Body of pancreas (tissue), 4 donors: ENCODE results near the gene METAP1D. TPM values are rescaled to one million over a fixed set of nuclear protein-coding genes. Genes with fewer than 3 reads are reported as not detected.

Experiments used
- ATAC-seq: fragments of 150-250 bp; one replicate; pipeline ENCODE4 v1.9.1; 2016
- DNase-seq, 4 donors: peaks; one replicate each; pipeline ENCODE4 v3.0.0-alpha.2; 2019
- H3K27ac ChIP-seq, 4 donors: fragments of 200-600 bp; sonication (generic); 1 replicate in 3 of 4; 2 replicates in 1 of 4; pipeline versions ENCODE4 v1.5.1 to v1.6.1; 2016 to 2019; ENCODE audit warnings: mild to moderate bottlenecking in 1 of 4, mixed read lengths in 1 of 4, moderate library complexity in 1 of 4
- H3K27me3 ChIP-seq, 2 donors: fragments of 200-600 bp; sonication (generic); one replicate each; pipeline ENCODE4 v1.6.0; 2016; ENCODE audit warnings: mild to moderate bottlenecking in 1 of 2
- H3K36me3 ChIP-seq, 2 donors: fragments of 200-600 bp; sonication (generic); replicated peaks in 1 of 2; 2 replicates each; pipeline ENCODE4 v1.5.1; 2016; ENCODE audit warnings: low read depth in 2 of 2; ENCODE audit not compliant: insufficient read depth in 1 of 2
- H3K4me1 ChIP-seq: fragments of 200-600 bp; sonication (generic); one replicate; pipeline ENCODE4 v1.6.0; 2016
- H3K4me3 ChIP-seq, 2 donors: fragments of 200-600 bp; sonication (generic); 1 replicate in 1 of 2; 2 replicates in 1 of 2; pipeline ENCODE4 v1.5.1; 2016 to 2019
- H3K9me3 ChIP-seq, 3 donors: fragments of 200-600 bp; sonication (generic); 1 replicate in 2 of 3; 2 replicates in 1 of 3; pipeline ENCODE4 v1.5.1; 2016
- CTCF ChIP-seq, 7 experiments: fragments of 450-650 bp in 4 of 7; fragments of 200-600 bp in 3 of 7; sonication (generic) in 3 of 7; IDR thresholded peaks; one replicate each; pipeline ENCODE4 v1.5.1; 2016 to 2019; ENCODE audit warnings: antibody characterized with exemption in 7 of 7
- POLR2A ChIP-seq, 3 donors: fragments of 450-650 bp; IDR thresholded peaks; one replicate each; pipeline ENCODE4 v1.6.1; 2016; ENCODE audit warnings: antibody characterized with exemption in 3 of 3, mild to moderate bottlenecking in 2 of 3
- WGBS, 2 donors: methylation state at CpG; one replicate each; pipeline ENCODE4 v1.1.5; 2017; 5-methylcytosine and 5-hydroxymethylcytosine counted together
- intact Hi-C: fragments of 100-400 bp; cut with DNase I; formaldehyde crosslinking; loops from one replicate; pipeline ENCODE4 v1.15.1; 2023
- total RNA-seq, 2 donors: library from RNA; depleted of rRNA; stranded (reverse); fragments of >200 nt; gene quantifications; one replicate each; pipeline ENCODE4 v1.1.0, GENCODE V29; 2016

Gene METAP1D
- 10 to 100 TPM in 1 of 2 donors, 1 to 10 TPM in 1; 9.9 to 40.9 TPM for total RNA-seq

DNA sequence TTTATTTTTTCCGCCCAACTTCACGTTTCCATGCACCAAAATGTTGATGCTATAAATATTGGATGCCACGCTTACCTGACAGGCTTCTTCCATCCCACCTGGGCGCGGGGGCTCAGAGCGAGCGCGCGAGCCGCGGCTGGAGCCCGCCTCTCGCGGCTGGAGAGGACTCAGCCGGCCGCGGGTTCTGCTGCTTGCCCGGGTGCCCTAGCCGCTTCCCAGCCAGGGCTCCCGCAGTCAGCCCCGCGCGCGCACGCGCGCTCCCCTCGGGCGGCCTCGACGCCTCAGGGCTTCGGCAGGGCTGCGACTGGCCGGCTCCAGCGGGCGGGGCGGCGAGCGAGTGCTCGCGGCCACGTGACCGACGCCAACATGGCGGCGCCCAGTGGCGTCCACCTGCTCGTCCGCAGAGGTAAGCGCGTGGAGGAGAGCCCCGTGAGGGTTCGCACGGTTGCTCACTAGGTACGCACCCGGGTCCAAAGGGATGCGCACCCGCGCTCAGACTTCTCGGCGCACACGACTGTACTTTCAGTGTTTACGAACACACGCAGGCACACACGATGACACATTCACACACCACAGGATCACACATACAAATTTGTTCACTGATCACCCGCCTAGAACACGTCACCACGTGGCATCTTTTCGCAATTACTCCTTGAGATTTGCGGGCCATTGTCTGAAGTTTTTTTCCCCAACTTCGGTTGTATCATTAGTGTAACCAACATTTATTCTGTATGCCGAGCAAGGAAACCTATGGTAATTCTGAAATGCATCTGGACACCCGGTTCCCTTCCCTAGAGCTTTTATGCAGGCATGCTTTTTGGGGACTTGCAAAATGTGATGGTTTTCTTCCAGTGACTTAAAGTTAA, at the start of gene METAP1D:
Gene METAP1D (plus strand): TSS at position 350 of the 866 bp plus-strand sequence. CDS start 17 bp downstream, at position 367.
- Histone ChIP-seq H3K27me3 (no peaks in the 10 kb centered on the region), H3K27ac (peak within 1 kb of the TSS; percentile 16 to 70 (median 48)), H3K36me3 (no peaks in the 10 kb centered on the region), H3K4me1 (peaks cover 9% of the 10 kb centered on the region), H3K9me3 (no peaks in the 10 kb centered on the region), H3K4me3 (peak within 1 kb of the TSS; percentile 42 to 68)
- intact Hi-C loops, result no loop called here
- TF ChIP-seq CTCF (IDR thresholded peaks at IDR 0.05) (peak in 1 of 7 experiments; percentile 28), POLR2A (IDR thresholded peaks at IDR 0.05) (peak; percentile 60 to 76 (median 69))
- DNase-seq (peak; percentile 90 to 95 (median 91)), ATAC-seq (peak; percentile 99)
- 0% methylated on average over 24 to 45 of the region's 73 CpGs for WGBS, 2 donors

GRCh38 chr2:171952276-171952675, 47.5 kb upstream of the METAP1D start:
- H3K9me3 ChIP-seq, result no peaks in the 10 kb centered on the region
- no peaks in the 10 kb centered on the region for H3K4me1 ChIP-seq
- TF ChIP-seq POLR2A (IDR thresholded peaks at IDR 0.05), result no peak
- TF ChIP-seq CTCF (IDR thresholded peaks at IDR 0.05), result no peak
- H3K36me3 ChIP-seq, result no peaks in the 10 kb centered on the region
- ATAC-seq, result no peak
- DNase-seq, result no peak
- H3K27me3 ChIP-seq, result no peaks in the 10 kb centered on the region
- intact Hi-C loops, result no loop called here
- H3K4me3 ChIP-seq, result no peak overlapping the region
- H3K27ac ChIP-seq, result no peak overlapping the region

- H3K4me3 ChIP-seq, result no peak overlapping the region
- no peaks in the 10 kb centered on the region for H3K36me3 ChIP-seq
- ATAC-seq (no peak), DNase-seq (no peak)
- H3K4me1 ChIP-seq, result no peaks in the 10 kb centered on the region
- H3K27me3 ChIP-seq, result no peaks in the 10 kb centered on the region
- intact Hi-C loops, result no loop called here
- 98% methylated on average over 3 of the region's 3 CpGs for WGBS, 2 donors
- H3K27ac ChIP-seq, result no peak overlapping the region
- H3K9me3 ChIP-seq, result no peaks in the 10 kb centered on the region
- TF ChIP-seq CTCF (IDR thresholded peaks at IDR 0.05) (no peak), POLR2A (IDR thresholded peaks at IDR 0.05) (no peak)
These were observed 47.0 kb upstream of the METAP1D start for GRCh38 chr2:171952748-171953147.

DNA sequence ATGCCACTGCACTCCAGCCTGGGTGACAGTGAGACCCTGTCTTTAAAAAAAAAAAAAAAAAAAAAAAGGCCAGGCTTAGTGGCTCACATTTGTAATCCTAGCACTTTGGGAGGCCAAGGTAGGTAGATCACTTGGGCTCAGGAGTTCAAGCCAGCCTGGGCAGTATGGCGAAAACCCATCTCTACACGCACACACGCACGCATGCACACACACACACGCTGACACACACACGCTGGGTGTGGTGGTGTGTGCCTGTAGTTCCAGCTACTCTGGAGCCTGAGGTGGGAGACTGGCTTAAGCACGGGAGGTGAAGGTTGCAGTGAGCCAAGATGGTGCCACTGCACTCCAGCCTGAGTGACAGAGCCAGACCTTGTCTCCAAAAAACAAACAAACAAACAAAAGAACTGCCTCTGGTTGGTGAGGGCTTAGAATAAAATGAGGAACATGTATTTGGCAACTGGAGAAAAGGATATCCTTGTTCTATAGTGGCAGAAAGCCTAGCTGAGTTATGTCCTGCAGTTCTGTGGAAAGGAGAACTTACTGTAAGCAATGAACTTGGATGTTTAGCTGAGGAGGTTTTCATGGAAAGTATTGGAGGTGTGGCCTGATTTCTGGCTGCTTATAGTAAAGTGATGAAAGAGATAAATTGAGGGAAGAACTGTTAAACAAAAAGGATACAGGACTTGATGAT, 43.5 kb upstream of the METAP1D start:
- Histone ChIP-seq H3K27me3 (no peaks in the 10 kb centered on the region), H3K4me1 (no peaks in the 10 kb centered on the region), H3K27ac (peak overlapping the region in 1 of 4 donors; percentile 24), H3K36me3 (no peaks in the 10 kb centered on the region), H3K9me3 (no peaks in the 10 kb centered on the region), H3K4me3 (no peak overlapping the region)
- peak in 1 of 4 donors; percentile 17 for DNase-seq
- TF ChIP-seq POLR2A (IDR thresholded peaks at IDR 0.05), result no peak
- no peak for TF ChIP-seq CTCF (IDR thresholded peaks at IDR 0.05)
- WGBS, 2 donors, result 92% methylated on average over 6 to 7 of the region's 7 CpGs
- no peak for ATAC-seq
- intact Hi-C loops, result no loop called here
